Smooth muscle cell of the pulmonary artery (primary cell): ENCODE measurements around the gene UBE2A. TPM values are rescaled to one million over a fixed set of nuclear protein-coding genes. Genes with fewer than 3 reads are reported as not detected.

Experiments
- total RNA-seq: library from RNA; depleted of rRNA; stranded (reverse); fragments of >200 nt; gene quantifications from 2 replicates; pipeline ENCODE4 v1.2.3, GENCODE V29; 2014

The UBE2A gene
- 28.9 and 38.7 TPM in 2 replicates for total RNA-seq

GRCh38 chrX:119574394-119575266, at the start of gene UBE2A:
TSS of gene UBE2A (plus strand) at chrX:119574563. CDS start at chrX:119574712, 149 bp downstream.

GRCh38 chrX:119565107-119565663, 9.2 kb upstream of the UBE2A start, which contains the start of gene STEEP1:
TSS of gene STEEP1 (minus strand) at chrX:119565409. CDS start at chrX:119565355, 54 bp downstream.

GRCh38 chrX:119606280-119607017, 32.1 kb downstream of the UBE2A start, which contains the start of gene NKRF:
TSS of gene NKRF (minus strand) at chrX:119606424.

Other genes starting within 250 kb of the UBE2A start
- 26.5 and 28.3 TPM in 2 replicates for gene SLC25A43, start 175.2 kb upstream of the UBE2A start, total RNA-seq
- gene SLC25A5, start 106.1 kb upstream of the UBE2A start, total RNA-seq: 113 and 114 TPM in 2 replicates
- gene STEEP1, start 9.2 kb upstream of the UBE2A start, total RNA-seq: 36.0 and 37.7 TPM in 2 replicates
- 6.3 and 6.7 TPM in 2 replicates for gene NKRF, start 31.9 kb downstream of the UBE2A start, total RNA-seq
- 12.0 and 20.1 TPM in 2 replicates for gene SEPTIN6, start 118.6 kb downstream of the UBE2A start, total RNA-seq
- 0.10 and 0.13 TPM in 2 replicates for gene SOWAHD, start 184.0 kb downstream of the UBE2A start, total RNA-seq
- gene RPL39, start 217.1 kb downstream of the UBE2A start, total RNA-seq: 825 and 1,430 TPM in 2 replicates